Cardiac fibroblast (primary cell): Measurements from ENCODE around the gene KLK1.

ENCODE experiments used
- DNase-seq, 2 donors: peaks; one replicate each; pipeline versions ENCODE4 v3.0.0 to v3.0.0-alpha.2; 2010; ENCODE audit warnings: low read depth in 2 of 2
- H3K4me3 ChIP-seq, 2 donors: replicated peaks in 1 of 2; 1 replicate in 1 of 2; 2 replicates in 1 of 2; pipeline ENCODE4 v1.5.1; 2011; ENCODE audit warnings: low read depth in 2 of 2, low read length in 2 of 2, mild to moderate bottlenecking in 2 of 2, moderate library complexity in 1 of 2
- TF ChIP-seq, protein P1 (sequence below): IDR thresholded peaks from one replicate; pipeline ENCODE4 v1.5.1; 2011; ENCODE audit warnings: low read depth, mild to moderate bottlenecking, low read length, inconsistent platforms

KLK1 gene

GRCh38 chr19:50859849-50860248 is 36.3 kb upstream of the KLK1 start:
- no peak overlapping the region for H3K4me3 ChIP-seq
- DNase-seq = no peak
- TF ChIP-seq, protein P1, sequence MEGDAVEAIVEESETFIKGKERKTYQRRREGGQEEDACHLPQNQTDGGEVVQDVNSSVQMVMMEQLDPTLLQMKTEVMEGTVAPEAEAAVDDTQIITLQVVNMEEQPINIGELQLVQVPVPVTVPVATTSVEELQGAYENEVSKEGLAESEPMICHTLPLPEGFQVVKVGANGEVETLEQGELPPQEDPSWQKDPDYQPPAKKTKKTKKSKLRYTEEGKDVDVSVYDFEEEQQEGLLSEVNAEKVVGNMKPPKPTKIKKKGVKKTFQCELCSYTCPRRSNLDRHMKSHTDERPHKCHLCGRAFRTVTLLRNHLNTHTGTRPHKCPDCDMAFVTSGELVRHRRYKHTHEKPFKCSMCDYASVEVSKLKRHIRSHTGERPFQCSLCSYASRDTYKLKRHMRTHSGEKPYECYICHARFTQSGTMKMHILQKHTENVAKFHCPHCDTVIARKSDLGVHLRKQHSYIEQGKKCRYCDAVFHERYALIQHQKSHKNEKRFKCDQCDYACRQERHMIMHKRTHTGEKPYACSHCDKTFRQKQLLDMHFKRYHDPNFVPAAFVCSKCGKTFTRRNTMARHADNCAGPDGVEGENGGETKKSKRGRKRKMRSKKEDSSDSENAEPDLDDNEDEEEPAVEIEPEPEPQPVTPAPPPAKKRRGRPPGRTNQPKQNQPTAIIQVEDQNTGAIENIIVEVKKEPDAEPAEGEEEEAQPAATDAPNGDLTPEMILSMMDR = no peak

GRCh38 chr19:50858886-50859285 is 35.3 kb upstream of the KLK1 start:
- TF ChIP-seq, protein P1 = no peak
- no peak for DNase-seq
- no peak overlapping the region for H3K4me3 ChIP-seq

GRCh38 chr19:50857366-50857765 is 33.8 kb upstream of the KLK1 start:
- no peak overlapping the region for H3K4me3 ChIP-seq
- DNase-seq = no peak
- TF ChIP-seq, protein P1 = no peak

DNA sequence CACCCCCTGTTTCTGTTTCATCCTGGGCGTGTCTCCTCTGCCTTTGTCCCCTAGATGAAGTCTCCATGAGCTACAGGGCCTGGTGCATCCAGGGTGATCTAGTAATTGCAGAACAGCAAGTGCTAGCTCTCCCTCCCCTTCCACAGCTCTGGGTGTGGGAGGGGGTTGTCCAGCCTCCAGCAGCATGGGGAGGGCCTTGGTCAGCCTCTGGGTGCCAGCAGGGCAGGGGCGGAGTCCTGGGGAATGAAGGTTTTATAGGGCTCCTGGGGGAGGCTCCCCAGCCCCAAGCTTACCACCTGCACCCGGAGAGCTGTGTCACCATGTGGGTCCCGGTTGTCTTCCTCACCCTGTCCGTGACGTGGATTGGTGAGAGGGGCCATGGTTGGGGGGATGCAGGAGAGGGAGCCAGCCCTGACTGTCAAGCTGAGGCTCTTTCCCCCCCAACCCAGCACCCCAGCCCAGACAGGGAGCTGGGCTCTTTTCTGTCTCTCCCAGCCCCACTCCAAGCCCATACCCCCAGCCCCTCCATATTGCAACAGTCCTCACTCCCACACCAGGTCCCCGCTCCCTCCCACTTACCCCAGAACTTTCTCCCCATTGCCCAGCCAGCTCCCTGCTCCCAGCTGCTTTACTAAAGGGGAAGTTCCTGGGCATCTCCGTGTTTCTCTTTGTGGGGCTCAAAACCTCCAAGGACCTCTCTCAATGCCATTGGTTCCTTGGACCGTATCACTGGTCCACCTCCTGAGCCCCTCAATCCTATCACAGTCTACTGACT is 31.2 kb upstream of the KLK1 start, which contains the start of gene KLK3:
TSS of gene KLK3 (plus strand) at position 280 of the 775 bp plus-strand sequence. CDS start at position 321, 41 bp downstream.
- no peak for DNase-seq
- H3K4me3 ChIP-seq = no peak within 1 kb of the TSS
- TF ChIP-seq, protein P1 = no peak

DNA sequence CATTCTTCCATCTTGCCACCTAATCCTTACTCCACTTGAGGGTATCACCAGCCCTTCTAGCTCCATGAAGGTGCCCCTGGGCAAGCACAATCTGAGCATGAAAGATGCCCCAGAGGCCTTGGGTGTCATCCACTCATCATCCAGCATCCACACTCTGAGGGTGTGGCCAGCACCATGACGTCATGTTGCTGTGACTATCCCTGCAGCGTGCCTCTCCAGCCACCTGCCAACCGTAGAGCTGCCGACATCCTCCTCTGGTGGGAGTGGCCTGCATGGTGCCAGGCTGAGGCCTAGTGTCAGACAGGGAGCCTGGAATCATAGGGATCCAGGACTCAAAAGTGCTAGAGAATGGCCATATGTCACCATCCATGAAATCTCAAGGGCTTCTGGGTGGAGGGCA is 28.0 kb upstream of the KLK1 start:
- TF ChIP-seq, protein P1 = no peak
- no peak overlapping the region for H3K4me3 ChIP-seq
- DNase-seq = no peak

GRCh38 chr19:50850738-50851137 is 27.2 kb upstream of the KLK1 start:
- DNase-seq = no peak
- H3K4me3 ChIP-seq = no peak overlapping the region
- TF ChIP-seq, protein P1 = no peak
